H1 (cell line): ENCODE data around the gene HS6ST1. TPM values are rescaled to one million over a fixed set of nuclear protein-coding genes. Genes with fewer than 3 reads are reported as not detected.

Experiments used
- CTCF ChIA-PET: fragments of 300-600 bp; sonication (Branson Sonifier 250); formaldehyde crosslinking; loops from one replicate; lab custom pipeline; 2021; ENCODE audit not compliant: partially characterized antibody; lab: Charles Lee
- POLR2A ChIA-PET: fragments of 300-600 bp; sonication (Branson Sonifier 250); formaldehyde crosslinking; loops from one replicate; lab custom pipeline; 2021; ENCODE audit warnings: inconsistent platforms; ENCODE audit not compliant: partially characterized antibody; lab: Charles Lee
- DNase-seq, 2 experiments: peaks; one replicate each; pipeline versions ENCODE4 v3.0.0 to v3.0.0-alpha.2; 2010 to 2022; ENCODE audit warnings: low spot score in 2 of 2, low read depth in 1 of 2, mixed read lengths in 1 of 2
- FAIRE-seq: peaks from 2 replicates; lab custom pipeline; 2011; peaks lifted over from hg19 to GRCh38; lab: Jason Lieb, UNC
- H2AFZ ChIP-seq: 2 replicates; pipeline ENCODE4 v1.8.1; 2012; ENCODE audit warnings: low read length, inconsistent platforms
- H2AK5ac ChIP-seq: 2 replicates; pipeline ENCODE4 v1.6.1; 2013; ENCODE audit warnings: low read depth, low read length
- H2BK120ac ChIP-seq: replicated peaks from 2 replicates; pipeline ENCODE3; 2013; ENCODE audit warnings: low read depth, low read length, inconsistent platforms
- H2BK12ac ChIP-seq: 2 replicates; pipeline ENCODE4 v1.6.1; 2013; ENCODE audit warnings: low read depth, low read length
- H2BK15ac ChIP-seq: 2 replicates; pipeline ENCODE4 v1.6.1; 2013; ENCODE audit warnings: low read length
- H2BK20ac ChIP-seq: 2 replicates; pipeline ENCODE4 v1.6.1; 2013; ENCODE audit warnings: low read length
- H2BK5ac ChIP-seq: 2 replicates; pipeline ENCODE4 v1.6.1; 2013; ENCODE audit warnings: low read depth, low read length
- H3K14ac ChIP-seq: 2 replicates; pipeline ENCODE4 v1.6.1; 2013; ENCODE audit warnings: inconsistent platforms; ENCODE audit not compliant: insufficient read length
- H3K18ac ChIP-seq: 2 replicates; pipeline ENCODE4 v1.6.1; 2013; ENCODE audit warnings: low read length; ENCODE audit errors: extremely low read depth
- H3K23ac ChIP-seq: 2 replicates; pipeline ENCODE4 v1.6.1; 2013; ENCODE audit warnings: inconsistent platforms; ENCODE audit not compliant: insufficient read length
- H3K23me2 ChIP-seq: 2 replicates; pipeline ENCODE4 v1.6.1; 2013; ENCODE audit warnings: low read depth, low read length
- H3K27ac ChIP-seq: 2 replicates; pipeline ENCODE4 v1.6.1; 2011; ENCODE audit warnings: low read depth, low read length, inconsistent platforms
- H3K27me3 ChIP-seq, 4 experiments: replicated peaks in 1 of 4; 1 replicate in 1 of 4; 2 replicates in 3 of 4; pipeline versions ENCODE4 v1.6.1 to v1.8.1; 2011 to 2013; ENCODE audit warnings: low read length in 3 of 4, mild to moderate bottlenecking in 3 of 4, inconsistent platforms in 2 of 4, mixed read lengths in 2 of 4, moderate library complexity in 1 of 4; ENCODE audit not compliant: control insufficient read depth in 3 of 4, insufficient read depth in 3 of 4; ENCODE audit errors: extremely low read depth in 1 of 4
- H3K36me3 ChIP-seq, 4 experiments: 2 replicates each; pipeline versions ENCODE4 v1.6.1 to v1.8.1; 2011 to 2013; ENCODE audit warnings: mild to moderate bottlenecking in 4 of 4, low read length in 3 of 4, moderate library complexity in 2 of 4, control low read depth in 1 of 4, inconsistent platforms in 1 of 4; ENCODE audit not compliant: insufficient read depth in 4 of 4, control insufficient read depth in 2 of 4
- H3K4ac ChIP-seq: replicated peaks from 2 replicates; pipeline ENCODE3; 2013; ENCODE audit warnings: low read length, low read depth, mixed read lengths, inconsistent platforms; ENCODE audit not compliant: insufficient read length
- H3K4me1 ChIP-seq, 4 experiments: replicated peaks in 1 of 4; 1 replicate in 1 of 4; 2 replicates in 3 of 4; pipeline versions ENCODE4 v1.6.1 to v1.8.1; 2011 to 2013; ENCODE audit warnings: low read length in 3 of 4, inconsistent platforms in 2 of 4, mixed read lengths in 1 of 4; ENCODE audit not compliant: insufficient read depth in 4 of 4, control insufficient read depth in 3 of 4
- H3K4me2 ChIP-seq, 2 experiments: 2 replicates each; pipeline versions ENCODE4 v1.6.1 to v1.8.1; 2011 to 2013; ENCODE audit warnings: low read depth in 2 of 2, low read length in 2 of 2, control low read depth in 1 of 2, inconsistent platforms in 1 of 2, mild to moderate bottlenecking in 1 of 2; ENCODE audit not compliant: insufficient read depth in 1 of 2
- H3K4me3 ChIP-seq, 4 experiments: fragments of 200-600, 300-600 bp in 1 of 4; sonication (generic), shearing (Covaris generic), sonication (Bioruptor Twin) in 1 of 4; 2 replicates each; pipeline versions ENCODE4 v1.5.1 to v1.8.1; 2011 to 2016; ENCODE audit warnings: low read length in 4 of 4, low read depth in 3 of 4, control low read depth in 2 of 4, inconsistent platforms in 2 of 4, mild to moderate bottlenecking in 2 of 4, mixed read lengths in 1 of 4, moderate library complexity in 1 of 4; ENCODE audit not compliant: insufficient read depth in 2 of 4; ENCODE audit errors: extremely low read depth in 1 of 4
- H3K56ac ChIP-seq: replicated peaks from 2 replicates; pipeline ENCODE3; 2013; ENCODE audit warnings: low read depth, mild to moderate bottlenecking, mixed read lengths, low read length, inconsistent platforms; ENCODE audit not compliant: insufficient read length
- H3K79me1 ChIP-seq: 2 replicates; pipeline ENCODE4 v1.6.1; 2013; ENCODE audit warnings: low read depth, low read length, control low read depth
- H3K79me2 ChIP-seq, 2 experiments: 2 replicates each; pipeline versions ENCODE4 v1.6.1 to v1.8.1; 2012 to 2013; ENCODE audit warnings: low read length in 2 of 2, mild to moderate bottlenecking in 2 of 2, inconsistent platforms in 1 of 2; ENCODE audit not compliant: insufficient read depth in 2 of 2, control insufficient read depth in 1 of 2
- H3K9ac ChIP-seq, 4 experiments: replicated peaks in 1 of 4; 1 replicate in 1 of 4; 2 replicates in 3 of 4; pipeline versions ENCODE4 v1.6.1 to v1.8.1; 2011 to 2013; ENCODE audit warnings: low read depth in 3 of 4, low read length in 3 of 4, control low read depth in 2 of 4, mild to moderate bottlenecking in 2 of 4, moderate library complexity in 2 of 4, inconsistent platforms in 1 of 4; ENCODE audit errors: extremely low read depth in 1 of 4
- H3K9me3 ChIP-seq, 2 experiments: 2 replicates each; pipeline versions ENCODE4 v1.6.1 to v1.8.1; 2012 to 2013; ENCODE audit warnings: mild to moderate bottlenecking in 2 of 2, moderate library complexity in 2 of 2, control low read depth in 1 of 2, inconsistent platforms in 1 of 2, low read depth in 1 of 2, low read length in 1 of 2, mixed read lengths in 1 of 2; ENCODE audit not compliant: insufficient read depth in 2 of 2
- H4K20me1 ChIP-seq, 2 experiments: replicated peaks in 1 of 2; 2 replicates each; pipeline versions ENCODE3 to v1.8.1; 2011 to 2013; ENCODE audit warnings: inconsistent platforms in 2 of 2, low read length in 2 of 2, mild to moderate bottlenecking in 1 of 2; ENCODE audit not compliant: insufficient read depth in 2 of 2, control insufficient read depth in 1 of 2
- H4K5ac ChIP-seq: 2 replicates; pipeline ENCODE4 v1.6.1; 2013; ENCODE audit warnings: low read length, low read depth, mixed read lengths, inconsistent platforms; ENCODE audit not compliant: insufficient read length
- H4K8ac ChIP-seq: 2 replicates; pipeline ENCODE4 v1.8.0; 2013; ENCODE audit warnings: mild to moderate bottlenecking, moderate library complexity, low read length, inconsistent platforms; ENCODE audit not compliant: insufficient read depth; ENCODE audit errors: extremely low read depth
- H4K91ac ChIP-seq: replicated peaks from 2 replicates; pipeline ENCODE3; 2013; ENCODE audit warnings: low read length, mixed read lengths, inconsistent platforms; ENCODE audit not compliant: insufficient read length
- HDAC6 ChIP-seq: IDR thresholded peaks from one replicate; pipeline ENCODE4 v1.7.1; 2012; ENCODE audit warnings: low read depth, mild to moderate bottlenecking, inconsistent platforms, low read length, moderate library complexity
- YY1 ChIP-seq: IDR thresholded peaks from 2 replicates; pipeline ENCODE4 v1.6.1; 2011; ENCODE audit warnings: low read depth, mild to moderate bottlenecking, low read length
- WGBS, 2 experiments: shearing (Covaris generic) in 1 of 2; methylation state at CpG; one replicate each; pipeline versions ENCODE4 v1.1.6 to v1.1.7; 2013 to 2015; ENCODE audit warnings: low lambda C conversion rate in 2 of 2, mixed read lengths in 2 of 2, inconsistent platforms in 1 of 2, low coverage in 1 of 2, missing lambda C conversion rate in 1 of 2; ENCODE audit not compliant: insufficient replicate concordance in 2 of 2, insufficient coverage in 1 of 2, insufficient read length in 1 of 2; ENCODE audit errors: extremely low coverage in 1 of 2, missing lambda C conversion rate in 1 of 2; 5-methylcytosine and 5-hydroxymethylcytosine counted together
- polyA plus RNA-seq, 7 experiments: library from polyadenylated mRNA; depleted of rRNA in 3 of 7; stranded (reverse) in 5 of 7; unstranded in 2 of 7; fragments of >200 nt in 5 of 7; fragments of 200-250 nt in 2 of 7; gene quantifications; 1 replicate in 5 of 7; 2 replicates in 1 of 7; 4 replicates in 1 of 7; pipeline versions ENCODE4 v1.2.1 to v1.2.3, GENCODE V29; 2011 to 2013; ENCODE audit warnings: missing spikeins in 2 of 7, mixed read lengths in 2 of 7
- total RNA-seq: library from RNA; stranded (reverse); fragmentation: NEBNext Ultra II Directional; extraction: Animal tissue kit (Norgen Biotek cat#: 25700); gene quantifications from 2 replicates; pipeline ENCODE4 v1.2.1, GENCODE V29; 2021

The HS6ST1 gene
- total and polyA plus RNA-seq, 2 of the 8 experiments (the other 6 are each of a cell fraction or from before 2014, with no cell fraction given), result 37.4 to 74.6 TPM

DNA sequence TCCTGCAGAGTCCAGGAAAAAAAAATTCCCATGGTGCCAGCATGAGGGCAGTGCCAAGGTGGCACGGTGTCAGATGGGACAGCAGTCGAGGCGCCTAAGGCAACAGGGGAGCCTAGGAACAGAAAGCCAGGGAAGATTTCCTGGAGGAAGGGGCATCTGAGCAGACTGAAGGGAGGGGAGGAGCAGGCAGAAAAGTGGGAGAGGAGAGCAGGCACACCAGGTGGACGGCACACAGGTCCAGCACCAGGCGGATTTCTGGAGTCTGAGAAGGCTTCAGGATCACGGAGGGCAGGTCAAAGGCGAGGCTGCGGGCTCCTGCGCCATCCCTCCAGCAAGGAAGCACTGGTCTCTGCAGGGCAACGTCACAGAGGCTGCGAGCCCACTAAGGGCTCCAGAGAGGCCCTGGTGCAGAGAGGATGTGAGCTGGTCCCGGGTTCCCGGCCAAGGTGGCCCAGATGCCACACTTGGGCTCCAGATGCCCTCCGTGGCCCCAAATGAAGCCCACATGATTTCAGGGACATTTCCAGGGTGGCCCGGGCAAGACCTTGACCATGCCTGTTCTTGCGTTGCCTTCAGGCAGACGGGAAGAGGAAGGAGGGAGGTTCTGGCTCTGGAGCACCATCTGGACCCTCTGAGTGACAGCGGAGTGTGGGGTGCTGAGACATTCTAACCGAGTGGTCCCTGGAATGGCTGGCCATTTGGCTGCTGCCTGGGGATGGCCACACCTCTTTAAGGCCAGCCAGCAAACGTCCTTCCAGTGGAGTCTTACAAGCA lies 4.1 kb downstream of the HS6ST1 start:
- H2BK120ac ChIP-seq, result no peak overlapping the region
- H3K4me1 ChIP-seq, result peaks cover 4 to 35% (median 19%) of the 10 kb centered on the region in 4 experiments
- H2BK15ac ChIP-seq, result no peak overlapping the region
- H4K20me1 ChIP-seq, result peaks cover 58 to 75% of the 10 kb centered on the region in 2 experiments
- no peak overlapping the region for H2BK12ac ChIP-seq
- no peak overlapping the region for H2BK5ac ChIP-seq
- peaks cover 0 to 11% (median 0%) of the 10 kb centered on the region in 4 experiments; a peak in 2 of 8 replicates for H3K36me3 ChIP-seq
- DNase-seq (no peak), FAIRE-seq (no peak)
- H3K79me1 ChIP-seq, result peaks cover 54% of the 10 kb centered on the region
- H2AFZ ChIP-seq, result no peak overlapping the region
- no peak overlapping the region for H2BK20ac ChIP-seq
- H2AK5ac ChIP-seq, result no peak overlapping the region
- no peak overlapping the region for H3K9ac ChIP-seq
- H4K91ac ChIP-seq, result no peak overlapping the region
- no peak overlapping the region for H3K27ac ChIP-seq
- peaks cover 0 to 4% (median under 1%) of the 10 kb centered on the region in 4 experiments; a peak in 4 of 7 replicates for H3K27me3 ChIP-seq
- WGBS, 2 experiments, result 90% methylated on average over 20 of the region's 20 CpGs; no CpG with 5 or more reads in 1 of the 2 experiments
- no peak overlapping the region for H3K4me3 ChIP-seq
- no peak overlapping the region for H3K23ac ChIP-seq
- peak overlapping the region; percentile 31; the same call in 1 of the 2 replicates for H4K8ac ChIP-seq
- no peak overlapping the region for H3K56ac ChIP-seq
- H3K14ac ChIP-seq, result no peak overlapping the region
- TF ChIP-seq YY1, result no peak
- TF ChIP-seq HDAC6, result no peak
- peak overlapping the region in 1 of 2 experiments; percentile 83; a peak in 2 of 4 replicates for H3K4me2 ChIP-seq
- POLR2A ChIA-PET, result no interaction called here
- no peak overlapping the region for H3K18ac ChIP-seq
- CTCF ChIA-PET, result interaction anchor here (0.6 to 1.1 kb wide), 2 partner anchors 9 to 17 kb away, joined by 3 to 4 read pairs; no protein-coding TSS in a partner anchor
- H3K4ac ChIP-seq, result no peak overlapping the region
- H4K5ac ChIP-seq, result no peak overlapping the region
- H3K23me2 ChIP-seq, result peaks cover 15% of the 10 kb centered on the region; the same call in 1 of the 2 replicates
- H3K79me2 ChIP-seq, result peaks cover 70 to 83% of the 10 kb centered on the region in 2 experiments
- H3K9me3 ChIP-seq, result no peaks in the 10 kb centered on the region
